HEK293 (cell line): ENCODE results near the gene EME2.

Experiments used
- CTCF ChIA-PET: fragments of 350-600 bp; formaldehyde crosslinking; extraction: SDS; loops from one replicate; lab custom pipeline; 2021; ENCODE audit warnings: antibody characterized with exemption; lab: Yijun Ruan, JAX
- POLR2A ChIA-PET: fragments of 300-600 bp; formaldehyde crosslinking; extraction: SDS; loops from one replicate; lab custom pipeline; 2020; ENCODE audit warnings: antibody characterized with exemption, inconsistent platforms; lab: Yijun Ruan, JAX
- H3K27ac ChIP-seq: fragments of 200-500 bp; sonication (Bioruptor generic); 2 replicates; pipeline ENCODE4 v1.5.1; 2014; ENCODE audit warnings: low read depth, low read length, control low read depth, inconsistent platforms; ENCODE audit errors: extremely low read depth
- H3K36me3 ChIP-seq, 2 experiments: fragments of 200-500 bp in 1 of 2; sonication (Bioruptor generic) in 1 of 2; 1 replicate in 1 of 2; 2 replicates in 1 of 2; pipeline ENCODE4 v1.5.1; 2014 to 2017; ENCODE audit warnings: inconsistent platforms in 2 of 2, low read length in 2 of 2; ENCODE audit not compliant: control insufficient read depth in 2 of 2, insufficient read depth in 1 of 2
- H3K4me1 ChIP-seq: fragments of 200-500 bp; sonication (Bioruptor generic); 2 replicates; pipeline ENCODE4 v1.5.1; 2014; ENCODE audit warnings: mild to moderate bottlenecking, low read length, inconsistent platforms; ENCODE audit not compliant: control insufficient read depth, insufficient read depth
- H3K4me3 ChIP-seq: 2 replicates; pipeline ENCODE4 v1.5.1; 2011; ENCODE audit warnings: low read depth, mild to moderate bottlenecking, control low read depth, low read length, moderate library complexity
- H3K9me3 ChIP-seq: fragments of 200-500 bp; sonication (Bioruptor generic); 2 replicates; pipeline ENCODE4 v1.5.1; 2014; ENCODE audit warnings: low read depth, low read length, inconsistent platforms; ENCODE audit not compliant: control insufficient read depth, insufficient read depth
- EGR2 ChIP-seq: fragments of 450-650 bp; formaldehyde crosslinking; IDR thresholded peaks from 2 replicates; pipeline ENCODE4 v1.5.1; 2016; ENCODE audit warnings: low read depth, missing biosample characterization, missing genetic modification characterization
- KLF1 ChIP-seq: fragments of 450-650 bp; formaldehyde crosslinking; IDR thresholded peaks from 2 replicates; pipeline ENCODE4 v1.5.1; 2016; ENCODE audit warnings: missing biosample characterization, missing genetic modification characterization
- KLF10 ChIP-seq: fragments of 450-650 bp; IDR thresholded peaks from 2 replicates; pipeline ENCODE4 v1.5.1; 2018; ENCODE audit warnings: missing biosample characterization, mild to moderate bottlenecking, missing genetic modification characterization
- KLF16 ChIP-seq: fragments of 450-650 bp; formaldehyde crosslinking; IDR thresholded peaks from 2 replicates; pipeline ENCODE4 v1.5.1; 2017; ENCODE audit warnings: missing biosample characterization, missing genetic modification characterization
- KLF17 ChIP-seq: fragments of 450-650 bp; formaldehyde crosslinking; IDR thresholded peaks from 2 replicates; pipeline ENCODE4 v1.5.1; 2016; ENCODE audit warnings: missing biosample characterization, missing genetic modification characterization
- PRDM10 ChIP-seq: fragments of 450-650 bp; formaldehyde crosslinking; IDR thresholded peaks from 2 replicates; pipeline ENCODE4 v1.5.1; 2016; ENCODE audit warnings: missing biosample characterization, missing genetic modification characterization
- SP2 ChIP-seq: fragments of 450-650 bp; formaldehyde crosslinking; IDR thresholded peaks from 2 replicates; pipeline ENCODE4 v1.5.1; 2016; ENCODE audit warnings: missing biosample characterization, missing genetic modification characterization
- SP7 ChIP-seq: fragments of 450-650 bp; formaldehyde crosslinking; IDR thresholded peaks from 2 replicates; pipeline ENCODE4 v1.5.1; 2016; ENCODE audit warnings: missing biosample characterization, missing genetic modification characterization
- WT1 ChIP-seq: fragments of 450-650 bp; formaldehyde crosslinking; IDR thresholded peaks from 2 replicates; pipeline ENCODE4 v1.5.1; 2016; ENCODE audit warnings: missing biosample characterization, missing genetic modification characterization
- ZFHX2 ChIP-seq: fragments of 450-650 bp; formaldehyde crosslinking; conservative IDR thresholded peaks from 2 replicates; pipeline ENCODE4 v1.5.1; 2016; ENCODE audit warnings: missing biosample characterization, missing genetic modification characterization
- ZNF155 ChIP-seq: fragments of 450-650 bp; formaldehyde crosslinking; IDR thresholded peaks from 2 replicates; pipeline ENCODE4 v1.5.1; 2016; ENCODE audit warnings: missing biosample characterization, missing genetic modification characterization
- ZNF174 ChIP-seq: fragments of 450-650 bp; formaldehyde crosslinking; IDR thresholded peaks from 2 replicates; pipeline ENCODE4 v1.5.0; 2017; ENCODE audit warnings: missing biosample characterization, mild to moderate bottlenecking, missing genetic modification characterization
- ZNF341 ChIP-seq: fragments of 450-650 bp; formaldehyde crosslinking; IDR thresholded peaks from 2 replicates; pipeline ENCODE4; 2016; ENCODE audit warnings: low read depth, missing biosample characterization, missing genetic modification characterization
- ZNF350 ChIP-seq: fragments of 450-650 bp; formaldehyde crosslinking; IDR thresholded peaks from 2 replicates; pipeline ENCODE4 v1.5.0; 2017; ENCODE audit warnings: missing biosample characterization, mild to moderate bottlenecking, missing genetic modification characterization
- ZNF449 ChIP-seq: fragments of 450-650 bp; formaldehyde crosslinking; IDR thresholded peaks from 2 replicates; pipeline ENCODE4 v1.5.1; 2017; ENCODE audit warnings: missing biosample characterization, mild to moderate bottlenecking, missing genetic modification characterization, moderate library complexity
- ZNF561 ChIP-seq: fragments of 450-650 bp; IDR thresholded peaks from 2 replicates; pipeline ENCODE4 v1.5.1; 2018; ENCODE audit warnings: missing biosample characterization, missing genetic modification characterization, borderline replicate concordance
- ZNF600 ChIP-seq: fragments of 450-650 bp; formaldehyde crosslinking; IDR thresholded peaks from 2 replicates; pipeline ENCODE4 v1.5.1; 2016; ENCODE audit warnings: missing biosample characterization, missing genetic modification characterization
- TF ChIP-seq, protein P1 (sequence below): fragments of 450-650 bp; IDR thresholded peaks from 2 replicates; pipeline ENCODE4 v1.5.1; 2018; ENCODE audit warnings: missing biosample characterization, mild to moderate bottlenecking, missing genetic modification characterization

The EME2 gene

GRCh38 chr16:1812732-1813163 lies 40.1 kb downstream of the EME2 start (continued):
- TF ChIP-seq PRDM10 (tag by site-specific recombination) = peak; percentile 31; the same call in 1 of the 2 replicates
- TF ChIP-seq WT1 (tag by site-specific recombination) = peak; percentile 89
- TF ChIP-seq ZNF350 (tag by site-specific recombination) = no peak
- TF ChIP-seq ZFHX2 (tag by site-specific recombination) = peak; percentile 98
- TF ChIP-seq KLF1 = peak; percentile 93
- no peak for TF ChIP-seq ZNF174
- TF ChIP-seq KLF17 (tag by site-specific recombination) = peak; percentile 96
- TF ChIP-seq ZNF449 (tag by site-specific recombination) = peak; percentile 24; the same call in 1 of the 2 replicates
- 0 out of 2 replicates have a peak, but pooled peaks have one; percentile 12 for TF ChIP-seq ZNF341 (tag by site-specific recombination)
- peak; percentile 31; the same call in 1 of the 2 replicates for TF ChIP-seq KLF10
- TF ChIP-seq ZNF561 (tag by site-specific recombination) = peak; percentile 58; the same call in 1 of the 2 replicates
- 0 out of 2 replicates have a peak, but pooled peaks have one; percentile 44 for TF ChIP-seq SP7 (tag by site-specific recombination)
- peak; percentile 62; the same call in 1 of the 2 replicates for TF ChIP-seq ZNF600 (tag by site-specific recombination)
- peak; percentile 38; the same call in 1 of the 2 replicates for TF ChIP-seq SP2
- TF ChIP-seq KLF16 (tag by site-specific recombination) = peak; percentile 62; the same call in 1 of the 2 replicates
- peak; percentile 96 for TF ChIP-seq EGR2
- TF ChIP-seq ZNF155 (tag by site-specific recombination) = no peak
- TF ChIP-seq, all 188 proteins: peak for 27

GRCh38 chr16:1815461-1815860 lies 42.9 kb downstream of the EME2 start:
- ChIA-PET CTCF (interaction anchor here (0.7 kb wide), 1 partner anchor 16 kb away, joined by 3 read pairs; no protein-coding TSS in a partner anchor), POLR2A (no interaction called here)
- Histone ChIP-seq H3K36me3 (peaks cover 0 to 61% of the 10 kb centered on the region in 2 experiments; a peak in 2 of 3 replicates), H3K9me3 (no peaks in the 10 kb centered on the region), H3K4me3 (no peak overlapping the region), H3K4me1 (no peaks in the 10 kb centered on the region), H3K27ac (no peak overlapping the region)
- TF ChIP-seq, protein P1, sequence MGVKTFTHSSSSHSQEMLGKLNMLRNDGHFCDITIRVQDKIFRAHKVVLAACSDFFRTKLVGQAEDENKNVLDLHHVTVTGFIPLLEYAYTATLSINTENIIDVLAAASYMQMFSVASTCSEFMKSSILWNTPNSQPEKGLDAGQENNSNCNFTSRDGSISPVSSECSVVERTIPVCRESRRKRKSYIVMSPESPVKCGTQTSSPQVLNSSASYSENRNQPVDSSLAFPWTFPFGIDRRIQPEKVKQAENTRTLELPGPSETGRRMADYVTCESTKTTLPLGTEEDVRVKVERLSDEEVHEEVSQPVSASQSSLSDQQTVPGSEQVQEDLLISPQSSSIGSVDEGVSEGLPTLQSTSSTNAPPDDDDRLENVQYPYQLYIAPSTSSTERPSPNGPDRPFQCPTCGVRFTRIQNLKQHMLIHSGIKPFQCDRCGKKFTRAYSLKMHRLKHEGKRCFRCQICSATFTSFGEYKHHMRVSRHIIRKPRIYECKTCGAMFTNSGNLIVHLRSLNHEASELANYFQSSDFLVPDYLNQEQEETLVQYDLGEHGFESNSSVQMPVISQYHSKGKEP (tag by site-specific recombination) = no peak
- TF ChIP-seq PRDM10 (tag by site-specific recombination) = peak; percentile 52
